GM19035 (cell line): Measurements from ENCODE around the gene TUBA1C.
A peak's percentile ranks its signal among the peaks of the same experiment; 100 is the strongest.

ENCODE experiments used
- ATAC-seq: cut with Tn5 transposase; IDR thresholded peaks from one replicate; pipeline ENCODE4 v1.9.1; 2021; ENCODE audit not compliant: unreplicated experiment

The TUBA1C gene

DNA sequence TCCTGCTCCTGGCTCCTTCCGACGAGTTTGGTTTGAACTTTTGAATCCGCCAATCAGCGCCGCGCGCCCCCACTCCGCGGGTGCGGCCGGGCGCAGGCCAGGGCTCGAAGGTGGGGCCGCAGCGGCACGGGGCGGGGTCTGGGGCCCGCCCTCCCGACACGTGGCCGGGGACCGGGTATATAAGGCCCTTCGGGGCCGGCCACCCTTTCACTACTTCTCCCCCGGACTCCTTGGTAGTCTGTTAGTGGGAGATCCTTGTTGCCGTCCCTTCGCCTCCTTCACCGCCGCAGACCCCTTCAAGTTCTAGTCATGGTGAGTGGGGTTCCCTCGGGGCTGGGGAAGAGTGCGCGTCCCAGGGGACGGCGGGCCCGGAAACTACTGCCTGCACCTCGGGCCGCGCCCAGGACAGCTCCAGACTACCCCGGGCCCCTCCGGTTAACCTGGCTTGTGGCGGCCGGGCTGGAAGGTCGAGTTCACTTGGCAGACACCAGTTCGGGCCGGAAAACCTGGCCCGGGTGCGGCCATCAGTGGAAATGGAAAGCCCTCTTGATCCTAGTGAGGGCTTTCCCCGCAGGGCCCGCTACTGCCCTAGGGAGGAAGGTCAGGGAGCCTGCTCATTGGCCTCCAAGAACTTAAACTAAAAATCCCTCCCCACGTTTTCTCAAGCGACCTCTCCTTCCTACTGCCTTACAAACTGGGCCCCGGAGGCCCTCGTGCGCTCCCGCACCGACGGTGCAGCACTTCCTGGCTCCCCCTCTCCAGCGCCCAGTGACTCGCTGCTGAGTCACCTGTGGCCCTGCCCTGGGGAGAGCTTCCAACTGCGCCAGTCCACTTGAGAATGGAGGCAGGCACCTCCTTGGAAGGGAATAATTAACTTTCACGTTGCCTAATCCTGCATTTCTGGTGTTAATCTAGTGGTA is at the start of gene TUBA1C:
TSS of gene TUBA1C (plus strand) at position 210 of the 920 bp plus-strand sequence. CDS start at position 310, 100 bp downstream.
- ATAC-seq, result peak; percentile 82

GRCh38 chr12:49219417-49220026 is 45.4 kb upstream of the TUBA1C start:
- no peak for ATAC-seq

GRCh38 chr12:49220972-49221371 is 43.9 kb upstream of the TUBA1C start:
- no peak for ATAC-seq

DNA sequence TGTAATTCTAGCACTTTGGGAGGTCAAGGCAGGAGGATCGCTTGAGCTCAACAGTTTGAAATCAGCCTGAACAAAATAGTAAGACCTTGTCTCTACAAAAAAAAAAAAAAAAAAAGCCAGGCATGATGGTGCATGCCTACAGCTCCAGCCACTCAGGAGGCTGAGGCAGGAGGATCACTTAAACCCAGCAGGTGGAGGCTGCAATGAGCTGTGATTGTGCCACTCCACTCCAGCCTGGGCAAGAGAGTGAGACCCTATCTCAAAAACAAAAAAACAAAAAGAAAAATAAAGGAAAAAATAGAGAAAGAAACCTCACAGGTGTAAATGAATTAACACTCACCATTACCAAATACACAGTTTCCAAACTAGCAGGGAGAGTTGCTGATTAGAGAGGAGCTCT is 41.8 kb upstream of the TUBA1C start:
- ATAC-seq, result no peak

DNA sequence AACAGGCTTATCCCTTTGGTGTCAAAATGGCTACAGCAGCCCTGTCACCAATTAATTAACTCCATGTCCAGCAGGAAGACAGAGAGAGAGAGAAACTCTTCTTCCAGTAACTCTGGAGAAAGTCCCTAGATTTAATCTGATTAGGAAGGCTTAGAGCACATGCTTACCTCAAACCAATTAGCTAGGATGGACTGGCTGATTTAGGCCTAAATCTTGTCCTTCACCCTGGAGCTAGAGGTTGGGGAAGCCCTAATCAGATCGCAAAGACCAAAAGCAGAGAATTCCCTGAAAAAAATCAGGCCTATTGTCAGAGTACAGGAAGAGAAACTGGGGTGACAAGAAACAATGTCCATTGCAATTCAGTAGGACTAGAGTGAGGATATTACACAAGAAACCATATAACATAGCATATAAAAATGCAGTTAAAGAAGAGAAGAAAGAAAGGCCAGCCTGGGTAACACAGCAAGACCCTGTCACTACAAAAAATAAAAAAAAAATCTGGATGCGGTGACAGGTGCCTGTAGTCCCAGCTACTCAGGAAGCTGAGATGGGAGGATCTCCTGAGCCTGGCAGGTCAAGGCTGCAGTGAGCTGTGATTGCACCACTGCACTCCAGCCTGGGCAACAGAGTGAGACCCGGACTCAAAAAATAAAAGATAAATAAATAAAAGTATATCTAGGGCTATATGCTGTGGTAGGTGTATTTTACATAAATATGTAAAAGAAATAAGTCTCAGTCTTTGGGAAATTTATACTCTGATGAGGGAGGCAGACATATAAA is 41.1 kb upstream of the TUBA1C start:
- ATAC-seq, result no peak

DNA sequence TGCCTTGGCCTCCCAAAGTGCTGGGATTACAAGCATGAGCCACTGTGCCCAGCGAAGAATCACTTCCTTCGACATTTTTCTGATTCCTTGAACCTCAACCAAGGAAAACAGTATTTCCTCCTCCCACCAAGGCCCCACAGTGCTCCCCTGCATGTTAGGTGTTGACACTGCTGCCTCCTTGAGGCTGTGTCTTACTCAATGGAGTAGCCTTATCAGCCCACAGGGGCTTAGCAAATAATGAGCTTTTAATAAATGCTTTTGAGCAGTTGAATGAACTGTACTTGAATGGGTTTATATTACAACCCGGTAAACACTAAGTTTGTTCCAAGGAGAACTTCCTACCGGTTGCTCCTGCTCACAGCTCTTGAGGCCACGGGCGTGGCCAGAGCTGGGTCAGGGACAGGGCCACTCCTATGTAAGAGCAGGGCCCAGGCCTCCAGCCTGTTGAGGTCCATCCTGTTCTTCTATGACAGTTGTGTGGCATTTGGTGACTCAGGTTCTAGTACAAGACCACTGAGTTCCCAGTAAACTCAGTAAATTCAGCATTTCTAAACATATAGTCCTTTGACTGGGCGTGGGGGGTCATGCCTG is 39.2 kb upstream of the TUBA1C start:
- no peak for ATAC-seq

DNA sequence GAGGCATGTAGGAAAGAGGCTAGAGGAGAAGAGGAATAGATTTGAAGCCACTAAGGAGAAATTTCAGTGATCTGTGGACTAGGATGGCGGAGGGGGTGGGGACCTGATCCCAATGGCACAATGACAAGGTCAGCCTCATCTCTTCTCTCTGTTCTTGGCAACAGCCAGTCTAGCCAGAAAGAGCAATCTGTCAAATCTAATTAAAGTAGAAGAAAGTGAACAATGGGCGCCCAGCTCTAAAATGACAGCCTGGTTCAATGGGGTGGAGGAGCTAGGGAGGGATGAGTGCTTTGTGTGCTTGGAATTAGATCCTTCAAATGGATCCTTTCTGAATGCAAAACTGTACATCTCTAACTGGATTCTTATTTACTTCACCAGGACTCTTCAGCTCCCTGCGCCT is 37.2 kb upstream of the TUBA1C start:
- no peak for ATAC-seq

DNA sequence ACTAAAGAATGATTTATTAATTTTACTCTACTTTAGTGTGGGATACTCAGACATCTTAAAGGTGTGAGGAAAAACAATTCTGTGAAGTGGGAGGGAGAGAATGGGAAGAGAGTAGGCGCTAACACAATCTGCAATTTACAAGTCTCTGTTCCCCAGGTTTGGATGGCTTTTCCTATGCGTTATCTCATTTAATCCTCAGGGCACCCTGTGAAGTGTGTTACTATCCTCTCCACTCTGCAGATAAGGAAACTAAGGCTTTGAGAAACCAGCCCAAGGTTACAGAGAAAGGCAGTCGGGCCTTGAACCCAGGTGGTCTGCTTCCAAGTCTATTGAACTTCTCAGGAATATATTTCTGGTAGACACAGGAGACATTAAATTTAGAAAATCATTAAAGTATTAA is 36.2 kb upstream of the TUBA1C start:
- no peak for ATAC-seq

GRCh38 chr12:49230176-49230804 is 34.6 kb upstream of the TUBA1C start:
- no peak for ATAC-seq

DNA sequence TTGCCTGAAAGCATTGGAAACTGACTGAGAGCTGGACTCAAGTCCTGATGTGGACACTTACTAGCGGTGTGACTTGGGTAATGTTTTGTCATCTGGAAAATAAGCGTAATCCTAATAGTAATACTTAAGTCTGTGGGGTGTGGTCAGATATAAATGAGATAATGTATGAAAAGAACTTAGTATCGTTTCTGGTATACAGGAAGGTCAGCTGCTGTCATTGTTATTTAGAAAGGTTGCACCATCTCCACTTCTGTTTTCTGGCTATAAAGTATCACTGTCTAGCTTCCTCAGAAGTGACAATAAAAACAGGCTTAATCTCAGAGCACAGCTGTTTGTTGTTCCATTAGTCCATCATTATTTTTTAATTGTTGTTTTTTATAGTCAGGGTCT is 34.1 kb upstream of the TUBA1C start:
- no peak for ATAC-seq

DNA sequence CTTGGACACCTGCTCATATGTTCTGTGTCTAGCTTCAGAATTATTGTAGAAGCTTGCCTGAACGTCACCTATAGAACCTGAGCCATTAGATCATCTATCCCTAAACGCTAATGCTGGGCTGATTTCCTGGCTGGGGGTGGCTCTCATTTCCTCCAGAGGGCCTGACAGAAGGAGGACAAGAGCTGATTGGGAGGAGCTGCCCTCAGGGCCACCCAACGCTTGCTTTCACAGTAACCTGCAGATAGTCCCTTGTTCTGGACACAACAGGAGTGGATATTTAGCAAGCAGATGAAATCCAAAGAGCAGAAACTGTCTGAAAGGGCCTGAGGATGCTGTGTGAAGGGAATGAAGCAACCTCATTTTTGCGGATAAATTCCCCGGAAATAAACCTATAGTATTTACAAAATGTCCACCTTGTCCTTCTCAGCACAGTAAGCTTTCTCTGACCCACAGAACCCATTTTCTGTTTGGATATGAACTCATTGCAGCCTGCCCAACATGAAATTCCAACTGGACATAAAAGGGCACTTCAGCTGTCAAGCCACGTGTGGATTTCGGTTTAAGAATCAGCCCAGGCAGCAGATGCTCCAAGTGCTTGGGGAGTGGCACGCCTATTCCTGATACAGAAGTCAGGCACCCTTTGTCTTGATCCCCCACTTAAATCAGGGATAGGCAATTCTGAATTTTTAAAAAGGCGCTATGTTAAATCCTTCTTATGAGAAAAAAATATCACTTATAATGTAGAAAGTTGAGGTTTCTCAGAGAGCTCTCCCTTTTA is 32.8 kb upstream of the TUBA1C start:
- ATAC-seq, result no peak

DNA sequence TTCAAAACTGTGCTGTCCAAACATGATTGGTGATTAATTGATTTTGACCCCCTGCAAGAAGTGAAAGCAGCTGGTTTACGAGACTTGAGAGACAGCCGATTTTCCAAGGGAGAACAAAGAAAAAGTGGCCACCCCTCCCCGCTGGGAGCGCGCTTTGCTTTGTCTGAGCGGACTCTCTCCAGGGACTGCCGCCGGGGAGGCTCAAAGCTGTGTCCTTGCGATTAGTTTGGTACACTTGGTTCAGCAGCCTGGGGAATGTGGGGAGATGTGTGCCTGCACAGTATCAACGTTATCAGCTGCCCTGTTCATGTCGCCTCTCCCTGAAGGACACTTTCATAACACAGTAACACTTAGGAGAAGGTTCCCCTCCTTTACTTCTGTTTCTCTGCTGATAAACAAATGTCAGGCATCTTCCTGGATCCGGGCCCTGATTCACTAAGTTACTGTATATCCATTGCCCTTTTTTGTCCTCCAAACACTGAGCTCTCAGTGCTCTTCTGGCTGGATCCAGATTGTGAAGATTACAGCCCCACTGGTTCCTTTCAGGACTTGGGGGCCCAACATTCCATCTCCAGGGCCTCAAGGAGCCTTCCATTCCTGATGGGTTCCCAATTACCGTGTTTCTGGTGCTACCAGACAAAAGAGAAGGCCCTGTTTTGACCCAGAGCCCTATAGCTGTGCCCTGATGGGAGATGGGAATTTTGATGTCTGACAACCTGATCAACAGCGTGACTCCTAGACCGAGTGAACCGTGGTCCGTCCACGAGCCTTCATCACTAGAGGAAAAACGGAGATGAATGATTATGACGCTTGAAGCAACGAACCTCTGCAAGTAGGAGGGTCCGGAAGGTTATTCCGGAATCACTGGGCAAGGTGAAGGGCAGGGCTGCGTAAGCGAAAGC is 31.7 kb upstream of the TUBA1C start:
- ATAC-seq, result no peak

DNA sequence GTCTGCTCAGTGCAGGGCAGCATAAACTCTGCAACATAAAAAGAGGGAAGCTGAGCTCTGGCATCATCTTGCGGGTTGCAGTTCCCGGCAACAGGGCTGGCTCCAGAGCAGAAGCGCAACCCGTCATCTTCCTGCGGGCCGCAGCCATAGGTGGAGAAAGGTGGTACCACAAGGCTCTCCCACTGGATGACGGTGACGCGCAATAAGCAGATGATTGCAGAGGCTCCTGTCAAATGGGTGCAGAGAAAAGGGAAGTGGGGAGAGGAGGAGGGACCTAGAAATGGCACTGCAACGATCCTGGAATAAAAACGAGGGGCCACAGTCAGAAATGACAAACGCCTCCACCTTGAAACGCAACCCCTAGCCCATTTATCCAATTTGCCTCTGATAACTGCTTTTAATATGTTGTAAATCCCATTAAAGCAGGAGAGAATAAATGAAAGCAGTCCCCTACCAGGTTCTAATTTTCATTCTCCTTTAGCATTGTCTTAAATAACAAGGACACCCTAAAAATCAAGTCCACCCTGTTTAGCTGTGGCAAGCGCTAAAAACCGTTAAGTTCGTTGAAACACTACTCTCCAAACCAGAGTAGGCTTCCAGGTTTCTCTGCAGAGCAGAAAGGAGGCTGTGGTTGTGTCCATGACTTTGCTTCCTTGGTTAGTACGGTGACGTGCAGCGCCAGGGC is 30.9 kb upstream of the TUBA1C start:
- ATAC-seq, result no peak

- no peak for ATAC-seq
These were observed 28.5 kb upstream of the TUBA1C start for GRCh38 chr12:49236423-49236822.

DNA sequence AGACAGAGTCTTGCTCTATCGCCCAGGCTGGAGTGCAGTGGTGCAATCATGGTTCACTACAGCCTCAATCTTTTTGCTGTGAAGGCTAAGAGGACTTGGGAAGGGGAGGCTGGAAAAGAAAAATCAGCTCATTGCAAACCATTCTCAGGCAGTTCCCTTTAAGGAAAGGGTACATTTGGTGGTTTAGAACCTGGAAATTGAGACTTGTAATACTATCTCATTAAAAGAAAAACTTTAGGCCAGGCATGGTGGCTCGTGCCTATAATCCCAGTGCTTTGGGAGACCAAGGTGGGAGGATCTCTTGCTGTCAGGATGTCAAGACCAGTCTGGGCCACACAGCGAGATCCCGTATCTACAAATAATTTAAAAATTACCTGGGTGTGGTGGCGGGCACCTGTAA is 21.3 kb upstream of the TUBA1C start:
- ATAC-seq, result no peak

DNA sequence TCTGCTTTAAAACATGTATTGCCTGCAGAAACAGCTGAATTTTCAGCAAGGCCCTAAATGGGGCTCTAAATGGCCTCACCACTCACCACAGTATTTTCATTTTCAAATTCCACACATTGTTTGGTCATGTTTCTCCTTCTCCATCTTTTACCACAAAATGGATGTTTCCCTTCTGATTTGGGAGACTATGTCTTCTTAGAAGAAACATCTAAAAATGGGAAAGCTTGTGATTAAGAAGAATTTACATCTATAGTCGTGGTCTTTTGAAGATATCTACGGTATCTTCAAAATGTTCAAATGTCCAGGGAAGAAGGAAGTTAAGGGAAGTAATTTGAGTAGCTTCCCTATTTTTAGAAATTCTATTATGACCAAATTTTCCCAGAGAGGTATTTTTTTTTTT is 20.7 kb upstream of the TUBA1C start:
- ATAC-seq, result no peak

GRCh38 chr12:49251357-49251756 is 13.5 kb upstream of the TUBA1C start:
- ATAC-seq, result no peak

DNA sequence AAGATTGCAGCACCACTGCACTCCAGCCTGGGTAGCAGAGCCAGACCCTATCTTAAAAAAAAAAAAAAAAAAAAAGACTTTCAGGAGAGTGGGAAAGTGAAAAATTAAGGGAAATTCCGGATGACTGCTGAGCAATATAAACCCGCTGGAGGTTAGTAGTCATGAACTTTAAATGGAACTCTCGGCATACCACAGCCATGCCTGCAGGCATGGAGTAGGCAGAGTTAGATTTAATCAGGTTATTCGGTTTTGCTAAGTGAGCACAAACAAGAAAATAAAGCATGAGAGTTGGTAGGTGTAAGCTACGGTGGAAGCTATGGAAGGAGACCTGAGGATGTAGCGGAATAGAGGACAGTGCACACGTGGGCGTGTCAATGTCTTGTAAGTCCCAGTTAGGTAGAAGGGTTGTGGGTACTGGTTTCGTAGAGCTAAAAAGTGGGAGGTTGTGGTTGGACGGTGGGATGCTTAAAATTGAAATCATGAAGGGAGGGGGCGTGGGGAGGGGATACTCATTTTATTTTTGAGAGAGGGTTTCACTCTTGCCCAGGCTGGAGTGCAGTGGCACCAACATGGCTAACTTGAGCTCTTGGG is 11.8 kb upstream of the TUBA1C start:
- no peak for ATAC-seq
